ENCODE results near the gene KEL. TPM values are rescaled to one million over a fixed set of nuclear protein-coding genes. Genes with fewer than 3 reads are reported as not detected.

The KEL gene
- total RNA-seq, 1 donor: not detected

GRCh38 chr7:142940966-142941535 is 21.1 kb downstream of the KEL start:
- no peak overlapping the region for H3K27ac ChIP-seq (ENCODE audit: low read depth, low read length)

GRCh38 chr7:142939226-142939910 is 22.8 kb downstream of the KEL start, which contains the start of gene LLCFC1:
LLCFC1 (plus strand) TSS chr7:142939484; CDS start chr7:142939622, 138 bp downstream.
- no peak for TF ChIP-seq CTCF (IDR thresholded peaks at IDR 0.05; ENCODE audit: extremely low read depth, low read depth, low read length)
- no peak within 1 kb of the TSS for H3K4me3 ChIP-seq (ENCODE audit: insufficient read depth, low read length)
- H3K4me2 ChIP-seq (ENCODE audit: insufficient read depth, low read length): no peak within 1 kb of the TSS
- H4K20me1 ChIP-seq (ENCODE audit: insufficient read depth, low read length): no peaks in the 10 kb centered on the region
- no peaks in the 10 kb centered on the region for H3K27me3 ChIP-seq (ENCODE audit: insufficient read depth, low read length)
- no peak within 1 kb of the TSS for H3K27ac ChIP-seq (ENCODE audit: low read depth, low read length)
- no peak for DNase-seq (ENCODE audit: insufficient read length, low spot score, missing footprints)
- no peaks in the 10 kb centered on the region for H3K36me3 ChIP-seq (ENCODE audit: insufficient read depth, low read length)
- H2AFZ ChIP-seq (ENCODE audit: low read length): no peak within 1 kb of the TSS
- H3K79me2 ChIP-seq (ENCODE audit: insufficient read depth, low read length): no peaks in the 10 kb centered on the region
- H3K4me1 ChIP-seq (ENCODE audit: insufficient read depth, low read length): no peaks in the 10 kb centered on the region
- no peaks in the 10 kb centered on the region for H3K9me3 ChIP-seq (ENCODE audit: low read depth, low read length)

More at GRCh38 chr7:142940966-142941535, 21.1 kb downstream of the KEL start:
- no peaks in the 10 kb centered on the region for H3K4me1 ChIP-seq (ENCODE audit: insufficient read depth, low read length)
- no peak overlapping the region for H3K4me2 ChIP-seq (ENCODE audit: insufficient read depth, low read length)
- TF ChIP-seq CTCF (IDR thresholded peaks at IDR 0.05; ENCODE audit: extremely low read depth, low read depth, low read length): no peak
- H3K9me3 ChIP-seq (ENCODE audit: low read depth, low read length): no peaks in the 10 kb centered on the region
- no peaks in the 10 kb centered on the region for H3K36me3 ChIP-seq (ENCODE audit: insufficient read depth, low read length)
- H2AFZ ChIP-seq (ENCODE audit: low read length): no peak overlapping the region
- no peaks in the 10 kb centered on the region for H3K79me2 ChIP-seq (ENCODE audit: insufficient read depth, low read length)
- no peak overlapping the region for H3K4me3 ChIP-seq (ENCODE audit: insufficient read depth, low read length)
- no peak for DNase-seq (ENCODE audit: insufficient read length, low spot score, missing footprints)
- H3K27me3 ChIP-seq (ENCODE audit: insufficient read depth, low read length): no peaks in the 10 kb centered on the region
- H4K20me1 ChIP-seq (ENCODE audit: insufficient read depth, low read length): no peaks in the 10 kb centered on the region

GRCh38 chr7:142938611-142939010 is 23.6 kb downstream of the KEL start:
- no peak for TF ChIP-seq CTCF (IDR thresholded peaks at IDR 0.05; ENCODE audit: extremely low read depth, low read depth, low read length)
- no peaks in the 10 kb centered on the region for H3K27me3 ChIP-seq (ENCODE audit: insufficient read depth, low read length)
- H2AFZ ChIP-seq (ENCODE audit: low read length): no peak overlapping the region
- H4K20me1 ChIP-seq (ENCODE audit: insufficient read depth, low read length): no peaks in the 10 kb centered on the region
- no peak for DNase-seq (ENCODE audit: insufficient read length, low spot score, missing footprints)
- H3K4me3 ChIP-seq (ENCODE audit: insufficient read depth, low read length): no peak overlapping the region
- no peak overlapping the region for H3K27ac ChIP-seq (ENCODE audit: low read depth, low read length)
- no peaks in the 10 kb centered on the region for H3K79me2 ChIP-seq (ENCODE audit: insufficient read depth, low read length)
- H3K9me3 ChIP-seq (ENCODE audit: low read depth, low read length): no peaks in the 10 kb centered on the region
- no peaks in the 10 kb centered on the region for H3K4me1 ChIP-seq (ENCODE audit: insufficient read depth, low read length)
- no peak overlapping the region for H3K4me2 ChIP-seq (ENCODE audit: insufficient read depth, low read length)
- H3K36me3 ChIP-seq (ENCODE audit: insufficient read depth, low read length): no peaks in the 10 kb centered on the region

- Histone ChIP-seq H3K4me2 (ENCODE audit: insufficient read depth, low read length) (no peak overlapping the region), H3K4me1 (ENCODE audit: insufficient read depth, low read length) (no peaks in the 10 kb centered on the region), H3K9me3 (ENCODE audit: low read depth, low read length) (no peaks in the 10 kb centered on the region), H2AFZ (ENCODE audit: low read length) (no peak overlapping the region), H3K36me3 (ENCODE audit: insufficient read depth, low read length) (no peaks in the 10 kb centered on the region), H3K27ac (ENCODE audit: low read depth, low read length) (no peak overlapping the region), H4K20me1 (ENCODE audit: insufficient read depth, low read length) (no peaks in the 10 kb centered on the region), H3K79me2 (ENCODE audit: insufficient read depth, low read length) (no peaks in the 10 kb centered on the region), H3K4me3 (ENCODE audit: insufficient read depth, low read length) (no peak overlapping the region), H3K27me3 (ENCODE audit: insufficient read depth, low read length) (no peaks in the 10 kb centered on the region)
- no peak for TF ChIP-seq CTCF (IDR thresholded peaks at IDR 0.05; ENCODE audit: extremely low read depth, low read depth, low read length)
- no peak for DNase-seq (ENCODE audit: insufficient read length, low spot score, missing footprints)
Measured at GRCh38 chr7:142935941-142936565, 26.1 kb downstream of the KEL start.
